Fibroblast of skin of right quadriceps (primary cell): ENCODE data around the gene OSTN.
"Not testable (repeated sequence)": the region's sequence is repeated elsewhere in the genome, so short reads cannot be mapped to it uniquely, and the experiment has no call there.

ENCODE experiments used
- DNase-seq: peaks from one replicate; pipeline ENCODE4 v3.0.0-alpha.2; 2013

Gene OSTN

GRCh38 chr3:191268737-191269136 is 69.7 kb downstream of the OSTN start:
- no peak for DNase-seq

DNA sequence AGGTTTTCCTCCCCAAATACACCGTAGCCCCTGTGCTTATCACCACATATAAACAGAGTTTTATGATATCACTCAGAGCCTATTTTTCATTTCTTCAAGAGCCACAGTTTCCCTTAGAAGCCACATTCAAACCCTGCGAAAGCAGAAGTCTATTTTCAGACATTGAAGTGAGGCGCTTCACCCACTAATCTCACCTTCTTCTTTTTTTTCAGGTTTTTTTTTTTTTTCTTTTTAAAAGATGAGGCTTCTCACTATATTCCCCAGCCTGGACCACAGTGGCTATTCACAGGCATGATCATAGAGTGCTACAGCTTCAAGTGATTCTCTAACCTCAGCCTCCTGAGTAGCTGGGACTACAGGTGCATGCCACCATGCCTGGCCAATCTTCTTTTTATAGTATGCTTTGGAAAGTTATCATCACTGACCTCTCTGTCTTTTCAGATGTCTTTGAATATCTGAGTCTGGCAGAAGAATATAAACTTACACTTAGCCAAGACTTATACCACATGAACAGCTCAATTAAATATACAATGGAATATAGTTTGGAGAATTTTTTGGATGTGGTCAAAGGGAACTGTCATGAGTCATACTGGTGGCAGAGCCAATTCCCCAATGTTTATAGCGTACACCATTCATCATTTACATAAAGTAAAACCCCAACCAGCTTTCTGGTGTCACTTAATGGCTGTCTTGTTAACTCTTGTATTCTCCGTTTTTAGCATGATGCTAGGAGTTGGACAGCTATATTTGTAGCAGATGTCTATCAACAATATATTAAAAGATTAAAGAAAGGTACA is 70.4 kb downstream of the OSTN start:
- no peak for DNase-seq

GRCh38 chr3:191275244-191275643 is 76.2 kb downstream of the OSTN start:
- not testable (repeated sequence) for DNase-seq

- DNase-seq = no peak
Measured at GRCh38 chr3:191275751-191276150, 76.7 kb downstream of the OSTN start.

- DNase-seq = no peak
Measured at GRCh38 chr3:191280111-191280510, 81.1 kb downstream of the OSTN start.

GRCh38 chr3:191280882-191281281 is 81.8 kb downstream of the OSTN start:
- DNase-seq = no peak

DNA sequence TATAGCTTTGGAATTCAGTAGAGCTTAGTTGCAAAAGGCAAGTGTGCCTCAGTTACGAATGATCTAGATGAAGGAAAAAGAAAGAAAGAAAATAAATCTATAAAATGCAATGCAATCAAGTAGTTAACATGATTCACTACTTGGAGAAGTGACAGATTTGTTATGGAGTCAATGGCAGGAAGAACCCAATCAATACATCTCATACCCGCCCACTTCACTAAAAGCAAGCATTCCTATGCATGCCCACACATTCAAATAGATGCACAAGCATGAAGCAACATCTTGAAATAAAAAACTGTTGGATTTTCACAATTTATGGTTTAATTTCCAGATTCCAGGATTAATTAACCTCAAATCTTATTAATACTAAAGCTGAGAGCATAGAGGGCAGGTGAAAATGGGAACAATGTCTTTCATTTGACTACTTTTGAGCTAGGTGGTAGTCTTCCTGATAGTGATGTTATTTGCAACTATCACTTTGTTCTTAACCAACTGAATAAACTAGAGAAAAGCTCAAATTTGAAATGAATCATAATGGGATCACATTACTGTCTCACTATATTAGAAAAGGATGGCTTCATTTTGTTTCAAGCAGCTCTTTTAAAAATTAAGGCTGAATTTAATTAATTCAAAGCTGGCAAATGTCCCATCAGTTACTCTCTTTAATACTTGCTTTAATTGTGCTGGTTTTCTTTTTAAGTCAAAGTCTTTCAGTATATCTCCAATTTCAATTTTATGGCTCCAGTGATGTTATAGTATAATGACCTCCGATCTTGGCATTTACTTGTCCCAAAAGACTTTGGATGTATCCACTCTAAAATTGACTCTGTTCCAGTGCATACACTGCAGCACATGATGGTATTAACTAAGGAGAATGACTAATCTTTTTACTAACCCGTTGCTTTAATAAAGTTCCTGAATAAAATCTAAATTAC is 83.5 kb downstream of the OSTN start:
- peak; percentile 7 for DNase-seq

DNA sequence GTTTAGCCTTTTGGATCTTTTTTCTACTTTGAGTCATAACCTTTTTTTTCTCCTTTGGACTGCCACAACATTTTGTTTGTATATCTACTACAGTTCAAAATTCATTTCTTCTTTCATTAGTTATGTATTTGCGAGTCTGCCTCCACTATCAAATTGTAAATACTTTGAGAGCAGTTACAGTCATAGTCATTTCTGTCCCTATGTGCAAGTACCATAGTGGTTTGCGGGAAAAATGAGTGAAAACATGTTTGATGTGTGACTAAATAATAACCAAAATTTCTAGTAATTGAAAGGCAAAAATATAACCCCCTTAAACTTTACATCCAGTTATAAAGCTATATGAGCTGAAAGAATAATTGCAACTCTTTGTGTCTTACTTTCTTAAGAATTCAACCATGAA is 84.4 kb downstream of the OSTN start:
- DNase-seq = no peak

DNA sequence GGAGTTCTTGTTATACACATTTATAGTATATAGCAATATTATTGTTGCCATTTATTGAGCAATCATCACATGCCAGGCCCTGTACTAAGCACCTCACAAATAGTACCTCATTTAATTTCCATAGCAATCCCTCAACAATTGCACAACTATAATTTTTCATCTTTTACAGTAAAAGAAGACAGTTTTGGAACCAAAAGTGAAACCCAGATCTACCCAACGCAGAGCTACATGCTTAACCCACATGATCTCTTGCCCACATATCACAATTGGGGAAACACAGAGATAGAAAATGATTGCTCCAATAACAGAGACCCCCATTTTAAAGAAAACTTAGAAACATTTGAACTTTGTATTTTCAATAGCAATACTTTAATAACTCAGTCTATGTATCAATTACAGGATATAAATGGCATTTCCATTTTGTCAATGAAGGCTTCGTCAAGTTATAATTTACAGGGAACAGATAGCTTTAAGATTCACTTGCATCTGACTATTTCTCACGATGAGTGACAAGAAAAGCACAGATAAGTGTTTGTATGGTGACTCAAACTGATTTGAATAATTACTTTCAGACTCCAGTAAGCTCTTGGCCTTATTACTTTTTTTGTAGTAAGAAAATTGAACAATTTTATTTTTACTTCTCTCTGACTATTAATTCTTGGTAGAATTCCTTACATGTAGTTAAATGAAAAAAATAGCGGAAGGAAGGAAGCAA is 91.4 kb downstream of the OSTN start:
- peak; percentile 15 for DNase-seq

DNA sequence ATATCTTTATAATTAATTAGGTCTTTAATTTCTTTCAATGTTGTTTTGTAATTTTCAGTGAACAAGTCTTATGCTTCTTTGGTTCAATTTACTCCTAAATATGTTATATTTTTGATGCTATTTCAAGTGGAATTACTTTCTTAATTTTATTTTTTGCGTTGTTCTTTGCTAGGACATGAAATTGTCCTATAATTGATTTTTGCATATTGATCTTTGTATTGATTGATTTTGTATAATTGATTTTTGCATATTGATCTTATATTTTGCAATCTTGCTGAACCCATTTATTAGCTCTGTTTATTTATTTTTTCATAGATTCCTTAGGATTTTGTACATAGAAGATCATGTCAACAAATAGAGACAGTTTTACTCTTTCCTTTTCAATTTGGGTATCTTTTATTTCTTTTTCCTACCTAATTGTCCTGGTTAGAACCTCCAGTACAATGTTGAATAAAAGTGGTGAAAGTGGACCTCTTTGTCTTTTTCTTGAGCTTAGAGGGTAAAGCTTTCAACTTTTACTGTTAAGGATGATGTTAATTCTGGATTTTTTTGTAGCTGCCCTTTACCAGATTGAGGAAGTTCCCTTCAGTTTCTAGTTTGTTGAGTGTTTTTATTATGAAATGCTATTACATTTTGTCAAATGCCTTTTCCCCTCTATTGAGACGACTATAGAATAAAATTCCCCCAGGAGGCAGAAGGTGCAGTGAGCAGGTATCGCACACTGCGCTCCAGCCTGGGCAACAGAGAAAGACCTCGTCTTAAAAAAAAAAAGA is 93.4 kb downstream of the OSTN start:
- DNase-seq = no peak

GRCh38 chr3:191294291-191294690 is 95.2 kb downstream of the OSTN start:
- no peak for DNase-seq

- no peak for DNase-seq
Measured at GRCh38 chr3:191296041-191296541, 97.0 kb downstream of the OSTN start.

- no peak for DNase-seq
Measured at GRCh38 chr3:191298846-191299245, 99.8 kb downstream of the OSTN start.

DNA sequence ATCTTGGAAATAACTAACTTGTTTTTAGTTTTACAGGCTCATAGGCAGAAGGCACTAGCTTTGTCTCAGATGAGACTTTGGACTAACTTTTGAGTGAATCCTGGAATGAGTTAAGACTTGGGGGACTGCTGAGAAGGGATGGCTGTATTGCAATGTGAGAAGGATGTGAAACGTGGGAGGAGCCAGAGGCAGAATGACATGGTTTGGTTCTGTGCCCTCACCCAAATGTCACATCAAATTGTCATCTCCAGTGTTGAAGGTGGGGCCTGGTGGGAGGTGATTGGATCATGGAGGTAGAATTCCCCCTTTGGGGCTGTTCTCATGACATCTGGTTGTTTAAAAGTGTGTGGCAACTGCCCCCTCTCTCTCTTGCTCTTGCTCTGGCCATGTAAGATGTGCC is 101.4 kb downstream of the OSTN start:
- no peak for DNase-seq

DNA sequence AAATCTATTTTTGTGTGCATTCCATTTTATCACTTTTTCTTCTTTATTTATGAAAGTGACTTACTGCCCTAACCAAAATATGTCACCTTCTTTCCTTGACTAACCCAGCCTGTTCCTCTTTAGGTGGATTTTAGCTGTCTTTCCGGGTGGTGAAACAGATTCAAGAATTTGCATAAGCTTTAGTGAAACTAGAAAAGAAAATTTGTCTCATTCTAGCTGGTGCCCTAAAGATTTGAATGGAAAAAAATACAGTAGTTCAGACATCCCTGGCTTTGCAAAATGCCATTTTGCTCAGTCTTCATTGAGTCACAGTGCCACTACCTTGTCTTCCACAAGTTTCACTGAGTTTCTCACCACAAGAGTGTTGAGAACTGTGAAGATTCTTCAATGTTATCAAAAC is 102.0 kb downstream of the OSTN start:
- no peak for DNase-seq

GRCh38 chr3:191301782-191302411 is 102.9 kb downstream of the OSTN start:
- no peak for DNase-seq

- DNase-seq = no peak
Measured at GRCh38 chr3:191302451-191302850, 103.4 kb downstream of the OSTN start.

- DNase-seq = no peak
Measured at GRCh38 chr3:191303596-191303995, 104.6 kb downstream of the OSTN start.

- no peak for DNase-seq
Measured at GRCh38 chr3:191306428-191306827, 107.4 kb downstream of the OSTN start.

DNA sequence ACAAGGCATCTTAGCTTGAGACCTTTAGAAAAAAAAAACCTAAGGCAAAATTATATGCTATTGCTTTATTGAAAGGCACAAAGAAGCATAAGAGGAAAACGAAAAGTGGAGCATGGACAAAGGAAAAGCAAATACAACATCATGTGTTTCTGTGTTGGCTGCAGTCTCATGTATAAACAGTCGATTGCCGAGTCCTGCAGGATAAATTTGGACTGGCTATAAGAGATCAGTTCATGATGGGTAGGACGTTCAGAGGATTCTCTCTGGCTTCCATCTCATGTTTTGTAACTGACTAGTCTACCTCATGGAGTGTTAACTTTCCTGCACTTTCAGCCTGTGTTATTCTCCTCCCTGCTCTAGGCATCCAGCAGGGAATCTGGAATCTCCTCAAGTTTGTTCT is 108.3 kb downstream of the OSTN start:
- DNase-seq = no peak

GRCh38 chr3:191313296-191313695 is 114.3 kb downstream of the OSTN start:
- no peak for DNase-seq
